GM13977 (cell line): ENCODE results near the gene LDLRAP1.

ENCODE experiments used
- DNase-seq: peaks from one replicate; pipeline ENCODE4 v3.0.0; 2012; ENCODE audit warnings: low spot score
- in situ Hi-C: fragments of 300-500 bp; cut with MboI; formaldehyde crosslinking; loops from one replicate; pipeline ENCODE4 v1.12.0; 2022; ENCODE audit warnings: low sequenced_read_pairs, low pct_unique_long_range_greater_than_20kb, mixed read lengths, inconsistent platforms; ENCODE audit not compliant: unreplicated experiment
- TF ChIP-seq, protein P1 (sequence below): IDR thresholded peaks from 2 replicates; pipeline ENCODE4 v1.5.1; 2012; ENCODE audit warnings: mild to moderate bottlenecking, control low read depth; ENCODE audit not compliant: insufficient read depth; ENCODE audit errors: extremely low read depth, missing control alignments

LDLRAP1 gene

DNA sequence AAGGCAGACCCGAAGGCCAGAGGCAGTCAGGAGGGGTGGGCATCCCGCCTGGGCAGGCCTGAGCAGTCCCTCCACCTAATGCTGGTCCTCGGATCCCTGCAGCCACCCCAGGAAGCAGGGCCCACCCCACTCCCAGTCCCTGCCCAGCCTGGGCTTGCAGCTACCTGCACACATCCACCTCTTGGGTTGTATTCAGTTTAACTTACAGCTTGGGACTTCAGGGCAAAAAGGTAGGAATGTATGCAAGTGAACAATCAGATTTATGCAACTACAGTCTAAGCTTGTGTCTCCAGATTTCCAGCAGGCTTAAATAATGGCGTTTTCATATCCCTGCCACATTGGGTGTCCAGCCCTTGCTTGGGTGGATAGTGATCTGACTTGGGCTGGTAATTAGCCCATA lies 17.4 kb downstream of the LDLRAP1 start:
- DNase-seq: no peak
- in situ Hi-C loops: no loop called here
- TF ChIP-seq, protein P1, sequence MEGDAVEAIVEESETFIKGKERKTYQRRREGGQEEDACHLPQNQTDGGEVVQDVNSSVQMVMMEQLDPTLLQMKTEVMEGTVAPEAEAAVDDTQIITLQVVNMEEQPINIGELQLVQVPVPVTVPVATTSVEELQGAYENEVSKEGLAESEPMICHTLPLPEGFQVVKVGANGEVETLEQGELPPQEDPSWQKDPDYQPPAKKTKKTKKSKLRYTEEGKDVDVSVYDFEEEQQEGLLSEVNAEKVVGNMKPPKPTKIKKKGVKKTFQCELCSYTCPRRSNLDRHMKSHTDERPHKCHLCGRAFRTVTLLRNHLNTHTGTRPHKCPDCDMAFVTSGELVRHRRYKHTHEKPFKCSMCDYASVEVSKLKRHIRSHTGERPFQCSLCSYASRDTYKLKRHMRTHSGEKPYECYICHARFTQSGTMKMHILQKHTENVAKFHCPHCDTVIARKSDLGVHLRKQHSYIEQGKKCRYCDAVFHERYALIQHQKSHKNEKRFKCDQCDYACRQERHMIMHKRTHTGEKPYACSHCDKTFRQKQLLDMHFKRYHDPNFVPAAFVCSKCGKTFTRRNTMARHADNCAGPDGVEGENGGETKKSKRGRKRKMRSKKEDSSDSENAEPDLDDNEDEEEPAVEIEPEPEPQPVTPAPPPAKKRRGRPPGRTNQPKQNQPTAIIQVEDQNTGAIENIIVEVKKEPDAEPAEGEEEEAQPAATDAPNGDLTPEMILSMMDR: no peak

DNA sequence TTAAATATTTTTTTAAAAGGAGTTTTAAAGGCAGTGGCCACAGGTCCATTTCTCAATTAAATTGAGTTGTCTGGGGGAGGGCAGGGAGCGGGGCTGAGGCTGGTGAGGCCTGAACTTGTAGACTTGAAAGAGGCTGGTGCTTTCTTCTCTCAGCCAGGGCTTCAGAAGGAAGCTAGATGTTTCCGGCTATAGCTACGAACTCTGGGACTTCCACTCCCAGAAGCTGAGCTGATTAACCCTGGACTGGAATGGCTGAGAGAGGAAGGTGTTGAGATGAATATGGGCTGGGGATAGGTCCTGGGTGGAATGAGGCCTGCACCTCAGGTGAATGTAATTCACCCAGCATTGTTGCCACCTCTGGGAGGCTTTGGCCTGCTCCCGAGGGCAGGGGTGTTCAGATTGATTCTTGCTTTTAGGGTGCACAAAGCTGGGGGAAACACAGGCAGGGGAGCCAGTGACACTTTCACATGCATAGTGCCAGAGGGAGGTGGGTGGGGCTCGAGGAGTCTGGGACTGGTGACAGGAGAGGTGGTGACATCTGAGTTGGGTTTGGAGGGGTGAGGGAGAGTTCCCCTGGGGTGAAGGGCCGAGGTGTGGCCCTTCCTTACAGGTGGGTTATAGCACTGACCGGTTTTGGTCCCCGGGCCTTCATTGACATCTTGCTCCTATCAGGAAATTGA lies 18.2 kb downstream of the LDLRAP1 start:
- in situ Hi-C loops: no loop called here
- TF ChIP-seq, protein P1: no peak
- DNase-seq: no peak

DNA sequence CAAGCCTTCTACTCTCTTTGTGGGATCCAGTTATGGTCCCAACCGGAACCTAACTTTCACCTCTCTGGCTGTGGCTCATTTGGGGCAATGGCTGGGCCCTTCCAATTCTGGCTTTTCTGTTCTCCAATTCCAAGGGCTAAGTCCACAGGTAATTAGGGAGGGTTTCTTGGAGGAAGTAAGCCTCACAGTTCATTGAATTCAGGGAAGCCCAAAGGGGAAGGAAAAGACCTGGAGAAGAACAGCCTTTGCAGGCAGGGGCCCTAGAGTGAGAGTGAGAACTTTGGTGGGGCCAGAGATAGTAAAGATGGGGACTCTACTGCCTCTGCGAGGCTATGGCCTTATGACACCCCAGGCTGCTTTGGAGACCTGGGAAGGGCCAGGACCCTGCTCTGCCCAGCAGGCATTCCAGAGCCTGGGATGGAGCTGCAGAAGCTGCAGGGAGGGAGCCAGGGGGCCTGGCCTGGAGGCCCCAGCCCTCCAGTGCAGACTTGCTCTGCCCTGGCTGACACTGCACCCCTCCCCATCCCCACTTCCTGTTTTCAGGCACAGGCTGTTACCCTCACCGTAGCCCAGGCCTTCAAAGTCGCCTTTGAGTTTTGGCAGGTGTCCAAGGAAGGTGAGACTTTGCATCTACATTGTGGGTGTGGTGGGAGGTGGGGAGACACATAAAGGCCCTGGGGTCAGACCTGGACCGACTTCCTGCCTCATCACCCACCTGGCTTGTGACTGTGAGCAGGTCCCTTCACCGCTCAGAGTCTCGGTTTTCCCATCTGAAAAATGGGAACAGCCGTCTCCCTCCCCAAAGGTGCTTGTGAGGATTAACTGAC lies 18.9 kb downstream of the LDLRAP1 start:
- TF ChIP-seq, protein P1: no peak
- in situ Hi-C loops: no loop called here
- DNase-seq: peak; percentile 86

DNA sequence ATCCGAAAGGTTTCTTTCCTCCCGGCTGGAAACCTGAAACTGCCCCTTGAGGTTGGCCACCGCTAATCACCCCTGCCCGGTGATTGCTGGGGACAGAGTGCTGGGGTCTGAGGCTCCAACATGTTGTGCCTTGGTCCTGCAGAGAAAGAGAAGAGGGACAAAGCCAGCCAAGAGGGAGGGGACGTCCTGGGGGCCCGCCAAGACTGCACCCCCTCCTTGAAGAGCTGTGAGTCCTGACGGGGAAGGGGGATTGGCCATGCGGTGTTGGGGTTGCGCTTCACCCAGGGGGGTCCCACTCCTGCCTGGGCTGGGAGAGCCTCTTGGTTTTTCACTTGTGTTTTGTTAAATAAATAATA lies 19.5 kb downstream of the LDLRAP1 start:
- no peak for DNase-seq
- in situ Hi-C loops: no loop called here
- TF ChIP-seq, protein P1: no peak

DNA sequence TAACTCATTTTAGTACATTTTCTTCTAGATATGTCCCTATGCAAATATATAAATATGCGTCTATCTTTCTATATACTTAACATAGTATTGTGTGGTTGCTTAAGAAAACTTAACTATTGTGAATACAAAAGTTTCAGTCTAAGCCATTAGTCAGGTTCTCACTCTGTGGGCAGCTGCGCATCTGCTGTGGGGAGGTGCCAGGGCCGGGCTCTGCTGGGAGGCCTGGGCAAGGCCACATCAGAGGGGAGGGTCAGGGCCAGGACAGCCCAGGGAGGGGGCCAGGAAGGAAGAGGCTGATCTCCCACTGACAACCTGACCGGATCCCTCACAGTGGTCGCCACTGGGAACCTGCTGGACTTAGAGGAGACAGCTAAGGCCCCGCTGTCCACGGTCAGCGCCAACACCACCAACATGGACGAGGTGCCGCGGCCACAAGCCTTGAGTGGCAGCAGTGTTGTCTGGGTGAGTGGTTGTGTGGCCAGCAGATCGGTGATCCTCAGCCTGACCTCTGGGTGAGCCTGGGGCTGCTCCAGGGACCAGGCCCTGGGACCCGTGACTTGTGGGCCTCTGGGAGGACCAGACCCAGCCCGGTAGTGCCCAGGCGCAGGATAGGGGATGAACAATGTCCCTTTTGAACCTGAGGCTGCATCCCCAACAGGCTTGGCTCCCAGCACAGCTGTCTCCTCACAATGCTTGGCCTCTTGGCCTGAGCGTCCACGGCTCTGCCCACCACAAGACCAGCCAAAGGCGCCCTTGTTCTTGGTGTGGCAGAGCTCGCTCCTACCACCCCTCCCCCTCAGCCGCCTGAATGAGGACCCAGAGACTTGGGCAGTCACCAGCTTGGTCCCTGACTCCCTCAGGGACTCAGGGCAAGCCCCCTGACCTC lies 20.2 kb downstream of the LDLRAP1 start:
- TF ChIP-seq, protein P1: no peak
- no peak for DNase-seq
- in situ Hi-C loops: no loop called here

DNA sequence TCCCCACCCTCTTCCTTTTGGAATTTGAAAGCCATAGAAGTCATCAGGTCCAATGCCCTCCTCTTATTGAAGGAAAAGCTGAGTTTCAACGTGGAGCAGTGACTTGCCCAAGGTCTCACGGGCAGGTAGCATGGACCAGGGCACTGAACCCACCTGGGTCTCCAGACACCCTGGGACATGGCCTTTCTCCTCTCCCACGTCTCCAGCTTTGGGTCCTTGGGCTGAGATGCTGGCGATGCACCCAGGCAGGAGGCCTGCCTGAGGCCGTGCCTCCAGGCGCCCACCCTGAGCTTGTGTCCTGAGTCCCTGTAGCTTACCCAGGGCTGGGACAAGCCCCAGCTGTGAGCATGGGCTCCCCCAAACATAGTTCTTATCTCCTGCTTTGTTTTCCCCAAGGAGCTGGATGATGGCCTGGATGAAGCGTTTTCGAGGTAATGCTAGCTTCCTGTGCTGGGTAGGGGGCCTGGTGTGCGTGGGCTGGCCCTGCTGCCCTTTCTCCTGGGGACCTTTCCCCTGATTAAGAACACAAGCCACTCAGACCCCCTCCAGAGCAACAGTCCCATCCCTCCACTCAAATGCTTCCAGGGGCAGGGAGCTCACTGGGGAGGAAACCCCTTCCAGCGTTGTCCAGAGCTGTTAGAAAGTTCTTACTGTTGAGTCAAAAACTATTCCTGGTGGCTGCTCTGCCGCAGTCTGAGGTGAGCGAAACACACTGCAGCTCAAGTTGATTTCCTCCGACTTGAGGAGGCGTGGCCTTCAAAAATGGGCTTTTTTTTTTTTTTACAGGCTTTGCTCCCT lies 21.6 kb downstream of the LDLRAP1 start:
- DNase-seq: no peak
- in situ Hi-C loops: no loop called here
- TF ChIP-seq, protein P1: no peak
